Sigmoid colon (tissue), 7 donors: Measurements from ENCODE around the gene TRAFD1. TPM values are rescaled to one million over a fixed set of nuclear protein-coding genes. Genes with fewer than 3 reads are reported as not detected.

Experiments used
- DNase-seq: peaks from one replicate; pipeline ENCODE4 v3.0.0-alpha.2; 2019
- H3K27ac ChIP-seq, 4 donors: fragments of 200-600 bp; sonication (generic); one replicate each; pipeline ENCODE4 v1.5.1; 2016 to 2019; ENCODE audit warnings: mild to moderate bottlenecking in 1 of 4
- H3K27me3 ChIP-seq, 3 donors: fragments of 200-600 bp; sonication (generic); one replicate each; pipeline ENCODE4 v1.5.1; 2019; ENCODE audit warnings: mild to moderate bottlenecking in 1 of 3
- H3K36me3 ChIP-seq, 4 donors: fragments of 200-600 bp; sonication (generic); one replicate each; pipeline ENCODE4 v1.5.1; 2016 to 2019
- H3K4me1 ChIP-seq, 4 donors: fragments of 200-600 bp; sonication (generic); one replicate each; pipeline ENCODE4 v1.5.1; 2017 to 2019
- H3K4me3 ChIP-seq, 4 donors: fragments of 200-600 bp; sonication (generic); one replicate each; pipeline ENCODE4 v1.5.1; 2017 to 2019; ENCODE audit warnings: mild to moderate bottlenecking in 2 of 4, moderate library complexity in 1 of 4
- H3K9me3 ChIP-seq, 4 donors: fragments of 200-600 bp in 3 of 4; sonication (generic) in 3 of 4; one replicate each; pipeline versions ENCODE4 v1.5.1 to v1.6.1; 2013 to 2019
- CTCF ChIP-seq, 4 experiments: fragments of 450-650 bp in 3 of 4; fragments of 200-600 bp in 1 of 4; IDR thresholded peaks; one replicate each; pipeline ENCODE4 v1.5.1; 2016 to 2019; ENCODE audit warnings: antibody characterized with exemption in 4 of 4, mild to moderate bottlenecking in 3 of 4, moderate library complexity in 2 of 4
- EP300 ChIP-seq, 4 donors: sonication (generic); formaldehyde crosslinking; IDR thresholded peaks; one replicate each; pipeline ENCODE4 v1.6.1; 2017; ENCODE audit warnings: antibody characterized with exemption in 4 of 4
- POLR2A ChIP-seq, 2 donors: fragments of 450-650 bp; IDR thresholded peaks; one replicate each; pipeline ENCODE4 v1.6.1; 2016; ENCODE audit warnings: antibody characterized with exemption in 2 of 2, mild to moderate bottlenecking in 2 of 2, moderate library complexity in 2 of 2
- POLR2AphosphoS5 ChIP-seq, 4 donors: sonication (generic); formaldehyde crosslinking; IDR thresholded peaks; one replicate each; pipeline ENCODE4 v1.6.1; 2017; ENCODE audit warnings: antibody characterized with exemption in 4 of 4
- WGBS, 2 donors: extraction: QIAGEN DNeasy Blood & Tissue Kit; methylation state at CpG; one replicate each; pipeline ENCODE4 v1.1.7; 2013; 5-methylcytosine and 5-hydroxymethylcytosine counted together
- intact Hi-C: fragments of 100-400 bp; cut with DNase I; formaldehyde crosslinking; loops from one replicate; pipeline ENCODE4 v1.15.1; 2023
- polyA plus RNA-seq, 3 donors: library from polyadenylated mRNA; stranded (reverse); fragments of 200-250 nt; gene quantifications; one replicate each; pipeline ENCODE4 v1.2.3, GENCODE V29; 2013
- total RNA-seq, 4 donors: library from RNA; depleted of rRNA; stranded (reverse); fragments of >200 nt; gene quantifications; one replicate each; pipeline ENCODE4 v1.1.0, GENCODE V29; 2016
- donor health status: healthy with polysubstance abuse.
- donor health status: Bipolar disorder and iron deficiency.
- donor health status: healthy.

TRAFD1 gene
- total and polyA plus RNA-seq, 7 donors: 17.4 to 90.8 (median 42.1) TPM

- no peak for DNase-seq
- Histone ChIP-seq H3K9me3 (no peaks in the 10 kb centered on the region), H3K4me1 (peaks cover 0 to 87% (median 71%) of the 10 kb centered on the region in 4 donors), H3K27ac (peak overlapping the region; percentile 96 to 99 (median 98)), H3K36me3 (peaks cover 0 to 2% (median 0%) of the 10 kb centered on the region in 4 donors), H3K4me3 (peak overlapping the region; percentile 80 to 94 (median 94)), H3K27me3 (no peaks in the 10 kb centered on the region)
- WGBS, 2 donors: 1 to 3% methylated on average over 25 of the region's 25 CpGs
- intact Hi-C loops: loop anchor here (1.0 to 10.0 kb wide), 3 partner anchors 17 to 259 kb away; partner anchors contain the start of genes ERP29, HECTD4 and TMEM116
- TF ChIP-seq POLR2A (IDR thresholded peaks at IDR 0.05) (no peak), POLR2AphosphoS5 (IDR thresholded peaks at IDR 0.05) (no peak), EP300 (IDR thresholded peaks at IDR 0.05) (no peak), CTCF (IDR thresholded peaks at IDR 0.05) (no peak)
Measured at GRCh38 chr12:112126000-112126438, 659 bp downstream of the TRAFD1 start.

DNA sequence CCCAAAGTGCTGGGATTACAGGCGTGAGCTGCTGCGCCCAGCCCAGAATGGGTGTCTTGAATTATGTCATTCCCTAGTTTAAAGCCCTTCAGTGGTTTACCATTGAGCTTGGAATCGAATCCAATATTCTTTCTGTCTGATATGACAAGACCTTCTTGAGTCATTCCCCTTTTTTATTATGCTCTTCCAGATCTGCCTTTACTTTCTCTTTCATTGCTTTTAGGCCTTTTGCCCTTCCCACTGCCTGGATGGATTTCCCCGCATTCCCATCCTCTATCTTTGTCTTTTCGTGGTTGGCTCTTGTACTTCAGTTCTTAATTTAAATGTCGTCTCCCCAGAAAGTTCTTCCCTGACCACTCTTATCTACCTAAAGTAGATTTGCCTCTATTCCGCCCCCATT lies 1.6 kb downstream of the TRAFD1 start:
- peak overlapping the region; percentile 96 to 99 (median 98) for H3K27ac ChIP-seq
- TF ChIP-seq EP300 (IDR thresholded peaks at IDR 0.05) (no peak), POLR2A (IDR thresholded peaks at IDR 0.05) (no peak), POLR2AphosphoS5 (IDR thresholded peaks at IDR 0.05) (peak in 1 of 4 donors; percentile 19), CTCF (IDR thresholded peaks at IDR 0.05) (no peak)

GRCh38 chr12:112130441-112130998 lies 5.2 kb downstream of the TRAFD1 start:
- Histone ChIP-seq H3K27me3 (no peaks in the 10 kb centered on the region), H3K4me1 (peaks cover 0 to 77% (median 66%) of the 10 kb centered on the region in 4 donors), H3K4me3 (peak overlapping the region in 2 of 4 donors; percentile 17 to 26), H3K9me3 (no peaks in the 10 kb centered on the region), H3K36me3 (peaks cover 4 to 26% (median 12%) of the 10 kb centered on the region in 4 donors), H3K27ac (peak overlapping the region; percentile 66 to 99 (median 97))
- intact Hi-C loops: no loop called here
- TF ChIP-seq POLR2AphosphoS5 (IDR thresholded peaks at IDR 0.05) (no peak), EP300 (IDR thresholded peaks at IDR 0.05) (no peak), CTCF (IDR thresholded peaks at IDR 0.05) (no peak), POLR2A (IDR thresholded peaks at IDR 0.05) (no peak)
- no peak for DNase-seq
- WGBS, 2 donors: 0 to 3% methylated on average over 2 of the region's 2 CpGs

More for the DNA sequence above, 1.6 kb downstream of the TRAFD1 start:
- H3K4me1 ChIP-seq: peaks cover 0 to 88% (median 71%) of the 10 kb centered on the region in 4 donors
- peaks cover 0 to 11% (median 0%) of the 10 kb centered on the region in 4 donors for H3K36me3 ChIP-seq
- 74 to 80% methylated on average over 7 of the region's 7 CpGs for WGBS, 2 donors
- H3K4me3 ChIP-seq: peak overlapping the region; percentile 80 to 94 (median 94)
- H3K9me3 ChIP-seq: no peaks in the 10 kb centered on the region
- DNase-seq: no peak
- intact Hi-C loops: loop anchor here (5.0 to 10.0 kb wide), 2 partner anchors 115 to 258 kb away; partner anchors contain the start of genes ERP29, HECTD4 and TMEM116
- no peaks in the 10 kb centered on the region for H3K27me3 ChIP-seq

DNA sequence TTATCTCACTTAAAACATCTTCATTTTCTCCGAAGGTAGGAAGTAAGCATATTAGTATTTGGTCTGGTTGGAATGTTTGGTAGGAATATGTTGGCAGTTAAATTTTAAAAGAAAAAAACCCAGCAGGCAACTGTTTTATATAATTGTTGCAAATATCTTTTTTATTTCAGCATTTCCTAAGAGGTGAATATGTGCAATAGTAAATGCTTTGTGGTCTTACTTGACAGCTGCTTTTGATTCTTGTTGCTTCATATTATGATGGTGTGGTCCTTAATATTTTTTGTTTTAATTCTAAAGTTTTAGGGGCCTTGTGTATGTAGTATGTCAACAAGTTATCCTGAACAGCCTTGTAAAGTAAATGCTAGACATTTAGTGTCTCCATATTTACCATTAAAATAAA lies 6.3 kb downstream of the TRAFD1 start:
- WGBS, 2 donors: 87 to 88% methylated on average over 1 of the region's 1 CpG
- Histone ChIP-seq H3K27ac (peak overlapping the region in 3 of 4 donors; percentile 96 to 99 (median 98)), H3K4me1 (peaks cover 0 to 69% (median 61%) of the 10 kb centered on the region in 4 donors), H3K9me3 (no peaks in the 10 kb centered on the region), H3K27me3 (no peaks in the 10 kb centered on the region), H3K4me3 (peak overlapping the region in 1 of 4 donors; percentile 26), H3K36me3 (peaks cover 15 to 37% (median 24%) of the 10 kb centered on the region in 4 donors)
- no peak for TF ChIP-seq POLR2A (IDR thresholded peaks at IDR 0.05)
- TF ChIP-seq EP300 (IDR thresholded peaks at IDR 0.05): no peak
- TF ChIP-seq CTCF (IDR thresholded peaks at IDR 0.05): no peak
- TF ChIP-seq POLR2AphosphoS5 (IDR thresholded peaks at IDR 0.05): no peak
- intact Hi-C loops: no loop called here
- no peak for DNase-seq
